HEK293 (cell line): ENCODE measurements around the gene OPHN1.

Source experiments
- CTCF ChIA-PET: fragments of 350-600 bp; formaldehyde crosslinking; extraction: SDS; loops from one replicate; lab custom pipeline; 2021; ENCODE audit warnings: antibody characterized with exemption; lab: Yijun Ruan, JAX
- POLR2A ChIA-PET: fragments of 300-600 bp; formaldehyde crosslinking; extraction: SDS; loops from one replicate; lab custom pipeline; 2020; ENCODE audit warnings: antibody characterized with exemption, inconsistent platforms; lab: Yijun Ruan, JAX
- H3K27ac ChIP-seq: fragments of 200-500 bp; sonication (Bioruptor generic); 2 replicates; pipeline ENCODE4 v1.5.1; 2014; ENCODE audit warnings: low read depth, low read length, control low read depth, inconsistent platforms; ENCODE audit errors: extremely low read depth
- H3K36me3 ChIP-seq, 2 experiments: fragments of 200-500 bp in 1 of 2; sonication (Bioruptor generic) in 1 of 2; 1 replicate in 1 of 2; 2 replicates in 1 of 2; pipeline ENCODE4 v1.5.1; 2014 to 2017; ENCODE audit warnings: inconsistent platforms in 2 of 2, low read length in 2 of 2; ENCODE audit not compliant: control insufficient read depth in 2 of 2, insufficient read depth in 1 of 2
- H3K4me1 ChIP-seq: fragments of 200-500 bp; sonication (Bioruptor generic); 2 replicates; pipeline ENCODE4 v1.5.1; 2014; ENCODE audit warnings: mild to moderate bottlenecking, low read length, inconsistent platforms; ENCODE audit not compliant: control insufficient read depth, insufficient read depth
- H3K4me3 ChIP-seq: 2 replicates; pipeline ENCODE4 v1.5.1; 2011; ENCODE audit warnings: low read depth, mild to moderate bottlenecking, control low read depth, low read length, moderate library complexity
- H3K9me3 ChIP-seq: fragments of 200-500 bp; sonication (Bioruptor generic); 2 replicates; pipeline ENCODE4 v1.5.1; 2014; ENCODE audit warnings: low read depth, low read length, inconsistent platforms; ENCODE audit not compliant: control insufficient read depth, insufficient read depth
- ATF2 ChIP-seq: fragments of 450-650 bp; formaldehyde crosslinking; IDR thresholded peaks from 2 replicates; pipeline ENCODE4 v1.5.1; 2016; ENCODE audit warnings: missing biosample characterization, missing genetic modification characterization, low read depth
- KLF1 ChIP-seq: fragments of 450-650 bp; formaldehyde crosslinking; IDR thresholded peaks from 2 replicates; pipeline ENCODE4 v1.5.1; 2016; ENCODE audit warnings: missing biosample characterization, missing genetic modification characterization
- PRDM2 ChIP-seq: fragments of 450-650 bp; formaldehyde crosslinking; IDR thresholded peaks from 2 replicates; pipeline ENCODE4 v1.5.1; 2016; ENCODE audit warnings: missing biosample characterization, missing genetic modification characterization, borderline replicate concordance
- YY2 ChIP-seq: fragments of 450-650 bp; formaldehyde crosslinking; IDR thresholded peaks from 2 replicates; pipeline ENCODE4 v1.5.1; 2016; ENCODE audit warnings: missing biosample characterization, missing genetic modification characterization
- ZNF174 ChIP-seq: fragments of 450-650 bp; formaldehyde crosslinking; IDR thresholded peaks from 2 replicates; pipeline ENCODE4 v1.5.0; 2017; ENCODE audit warnings: missing biosample characterization, mild to moderate bottlenecking, missing genetic modification characterization
- ZNF18 ChIP-seq: fragments of 450-650 bp; formaldehyde crosslinking; IDR thresholded peaks from 2 replicates; pipeline ENCODE4 v1.5.1; 2016; ENCODE audit warnings: missing biosample characterization, missing genetic modification characterization
- ZNF19 ChIP-seq: fragments of 450-650 bp; formaldehyde crosslinking; IDR thresholded peaks from 2 replicates; pipeline ENCODE4; 2016; ENCODE audit warnings: missing biosample characterization, missing genetic modification characterization, low read depth
- ZNF423 ChIP-seq: fragments of 450-650 bp; formaldehyde crosslinking; IDR thresholded peaks from 2 replicates; pipeline ENCODE4 v1.5.1; 2016; ENCODE audit warnings: missing biosample characterization, missing genetic modification characterization
- ZNF529 ChIP-seq: fragments of 450-650 bp; formaldehyde crosslinking; IDR thresholded peaks from 2 replicates; pipeline ENCODE4 v1.5.1; 2017; ENCODE audit warnings: missing genetic modification characterization, missing biosample characterization; ENCODE audit not compliant: insufficient replicate concordance
- ZNF548 ChIP-seq: fragments of 450-650 bp; formaldehyde crosslinking; IDR thresholded peaks from 2 replicates; pipeline ENCODE4 v1.5.1; 2016; ENCODE audit warnings: missing biosample characterization, missing genetic modification characterization
- ZNF654 ChIP-seq: fragments of 450-650 bp; formaldehyde crosslinking; IDR thresholded peaks from 2 replicates; pipeline ENCODE4 v1.5.1; 2016; ENCODE audit warnings: low read depth, missing biosample characterization, missing genetic modification characterization
- ZNF677 ChIP-seq: fragments of 450-650 bp; IDR thresholded peaks from 2 replicates; pipeline ENCODE4 v1.5.0; 2018; ENCODE audit warnings: missing biosample characterization, mild to moderate bottlenecking, missing genetic modification characterization, moderate library complexity
- ZNF776 ChIP-seq: fragments of 450-650 bp; formaldehyde crosslinking; IDR thresholded peaks from 2 replicates; pipeline ENCODE4 v1.5.0; 2017; ENCODE audit warnings: missing biosample characterization, missing genetic modification characterization, borderline replicate concordance
- TF ChIP-seq, protein P1 (sequence below): IDR thresholded peaks from 2 replicates; pipeline ENCODE4 v1.6.1; 2011; ENCODE audit warnings: mild to moderate bottlenecking, low read depth, low read length, borderline replicate concordance
- TF ChIP-seq, protein P2 (sequence below): fragments of 450-650 bp; formaldehyde crosslinking; IDR thresholded peaks from 2 replicates; pipeline ENCODE4 v1.5.1; 2016; ENCODE audit warnings: missing biosample characterization, missing genetic modification characterization
- TF ChIP-seq, protein P3 (sequence below): fragments of 450-650 bp; formaldehyde crosslinking; IDR thresholded peaks from 2 replicates; pipeline ENCODE4 v1.5.1; 2016; ENCODE audit warnings: missing biosample characterization, missing genetic modification characterization
- TF ChIP-seq, protein P4 (sequence below): fragments of 450-650 bp; formaldehyde crosslinking; IDR thresholded peaks from 2 replicates; pipeline ENCODE4 v1.5.1; 2017; ENCODE audit warnings: missing biosample characterization, missing genetic modification characterization

The OPHN1 gene

GRCh38 chrX:68252664-68253063, 180.6 kb downstream of the OPHN1 start:
- POLR2A ChIA-PET: no interaction called here
- CTCF ChIA-PET: interaction anchor here (0.6 to 1.0 kb wide), 3 partner anchors 15 to 238 kb away, joined by 3 to 5 read pairs (median 5); no protein-coding TSS in a partner anchor

DNA sequence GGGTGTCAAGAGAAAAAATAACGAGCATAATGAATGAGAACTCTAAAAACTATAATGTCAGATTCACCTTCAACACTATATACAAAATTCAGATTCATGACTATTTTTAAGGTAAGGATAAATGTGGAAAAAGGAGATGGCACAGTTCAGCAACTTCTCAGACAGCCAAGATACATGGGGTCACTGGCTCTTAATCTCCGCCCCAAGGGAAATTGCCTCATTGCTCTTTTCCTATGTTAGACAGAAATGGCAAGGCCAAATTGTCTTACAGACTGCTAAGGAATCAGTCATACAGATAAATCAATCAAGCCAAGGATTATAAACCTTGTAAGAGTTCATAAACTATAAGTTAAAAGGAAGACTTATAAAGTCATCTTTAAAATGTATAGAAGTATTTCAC, 183.4 kb downstream of the OPHN1 start:
- POLR2A ChIA-PET: no interaction called here
- Histone ChIP-seq H3K27ac (no peak overlapping the region), H3K4me1 (no peaks in the 10 kb centered on the region), H3K9me3 (no peaks in the 10 kb centered on the region), H3K4me3 (no peak overlapping the region), H3K36me3 (no peaks in the 10 kb centered on the region)
- CTCF ChIA-PET: interaction anchor here (0.9 kb wide), 1 partner anchor 12 kb away, joined by 8 read pairs; no protein-coding TSS in a partner anchor
- no peak for TF ChIP-seq PRDM2 (tag by site-specific recombination)
- TF ChIP-seq, protein P1, sequence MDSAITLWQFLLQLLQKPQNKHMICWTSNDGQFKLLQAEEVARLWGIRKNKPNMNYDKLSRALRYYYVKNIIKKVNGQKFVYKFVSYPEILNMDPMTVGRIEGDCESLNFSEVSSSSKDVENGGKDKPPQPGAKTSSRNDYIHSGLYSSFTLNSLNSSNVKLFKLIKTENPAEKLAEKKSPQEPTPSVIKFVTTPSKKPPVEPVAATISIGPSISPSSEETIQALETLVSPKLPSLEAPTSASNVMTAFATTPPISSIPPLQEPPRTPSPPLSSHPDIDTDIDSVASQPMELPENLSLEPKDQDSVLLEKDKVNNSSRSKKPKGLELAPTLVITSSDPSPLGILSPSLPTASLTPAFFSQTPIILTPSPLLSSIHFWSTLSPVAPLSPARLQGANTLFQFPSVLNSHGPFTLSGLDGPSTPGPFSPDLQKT: no peak

More at GRCh38 chrX:68252664-68253063, 180.6 kb downstream of the OPHN1 start:
- Histone ChIP-seq H3K27ac (no peak overlapping the region), H3K4me1 (no peaks in the 10 kb centered on the region), H3K36me3 (no peaks in the 10 kb centered on the region), H3K4me3 (no peak overlapping the region), H3K9me3 (no peaks in the 10 kb centered on the region)
- TF ChIP-seq YY2 (no peak), ZNF529 (tag by site-specific recombination) (no peak), ZNF776 (tag by site-specific recombination) (no peak), ZNF19 (tag by site-specific recombination) (no peak), ZNF548 (no peak), ZNF677 (tag by site-specific recombination) (no peak), ZNF18 (no peak), ZNF654 (tag by site-specific recombination) (no peak), KLF1 (tag by site-specific recombination) (no peak), ZNF174 (no peak), ZNF423 (tag by site-specific recombination) (no peak), ATF2 (tag by site-specific recombination) (no peak)
- TF ChIP-seq, protein P2, sequence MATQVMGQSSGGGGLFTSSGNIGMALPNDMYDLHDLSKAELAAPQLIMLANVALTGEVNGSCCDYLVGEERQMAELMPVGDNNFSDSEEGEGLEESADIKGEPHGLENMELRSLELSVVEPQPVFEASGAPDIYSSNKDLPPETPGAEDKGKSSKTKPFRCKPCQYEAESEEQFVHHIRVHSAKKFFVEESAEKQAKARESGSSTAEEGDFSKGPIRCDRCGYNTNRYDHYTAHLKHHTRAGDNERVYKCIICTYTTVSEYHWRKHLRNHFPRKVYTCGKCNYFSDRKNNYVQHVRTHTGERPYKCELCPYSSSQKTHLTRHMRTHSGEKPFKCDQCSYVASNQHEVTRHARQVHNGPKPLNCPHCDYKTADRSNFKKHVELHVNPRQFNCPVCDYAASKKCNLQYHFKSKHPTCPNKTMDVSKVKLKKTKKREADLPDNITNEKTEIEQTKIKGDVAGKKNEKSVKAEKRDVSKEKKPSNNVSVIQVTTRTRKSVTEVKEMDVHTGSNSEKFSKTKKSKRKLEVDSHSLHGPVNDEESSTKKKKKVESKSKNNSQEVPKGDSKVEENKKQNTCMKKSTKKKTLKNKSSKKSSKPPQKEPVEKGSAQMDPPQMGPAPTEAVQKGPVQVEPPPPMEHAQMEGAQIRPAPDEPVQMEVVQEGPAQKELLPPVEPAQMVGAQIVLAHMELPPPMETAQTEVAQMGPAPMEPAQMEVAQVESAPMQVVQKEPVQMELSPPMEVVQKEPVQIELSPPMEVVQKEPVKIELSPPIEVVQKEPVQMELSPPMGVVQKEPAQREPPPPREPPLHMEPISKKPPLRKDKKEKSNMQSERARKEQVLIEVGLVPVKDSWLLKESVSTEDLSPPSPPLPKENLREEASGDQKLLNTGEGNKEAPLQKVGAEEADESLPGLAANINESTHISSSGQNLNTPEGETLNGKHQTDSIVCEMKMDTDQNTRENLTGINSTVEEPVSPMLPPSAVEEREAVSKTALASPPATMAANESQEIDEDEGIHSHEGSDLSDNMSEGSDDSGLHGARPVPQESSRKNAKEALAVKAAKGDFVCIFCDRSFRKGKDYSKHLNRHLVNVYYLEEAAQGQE (tag by site-specific recombination): no peak
- TF ChIP-seq, protein P3, sequence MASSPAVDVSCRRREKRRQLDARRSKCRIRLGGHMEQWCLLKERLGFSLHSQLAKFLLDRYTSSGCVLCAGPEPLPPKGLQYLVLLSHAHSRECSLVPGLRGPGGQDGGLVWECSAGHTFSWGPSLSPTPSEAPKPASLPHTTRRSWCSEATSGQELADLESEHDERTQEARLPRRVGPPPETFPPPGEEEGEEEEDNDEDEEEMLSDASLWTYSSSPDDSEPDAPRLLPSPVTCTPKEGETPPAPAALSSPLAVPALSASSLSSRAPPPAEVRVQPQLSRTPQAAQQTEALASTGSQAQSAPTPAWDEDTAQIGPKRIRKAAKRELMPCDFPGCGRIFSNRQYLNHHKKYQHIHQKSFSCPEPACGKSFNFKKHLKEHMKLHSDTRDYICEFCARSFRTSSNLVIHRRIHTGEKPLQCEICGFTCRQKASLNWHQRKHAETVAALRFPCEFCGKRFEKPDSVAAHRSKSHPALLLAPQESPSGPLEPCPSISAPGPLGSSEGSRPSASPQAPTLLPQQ (tag by site-specific recombination): no peak
- TF ChIP-seq, protein P4, sequence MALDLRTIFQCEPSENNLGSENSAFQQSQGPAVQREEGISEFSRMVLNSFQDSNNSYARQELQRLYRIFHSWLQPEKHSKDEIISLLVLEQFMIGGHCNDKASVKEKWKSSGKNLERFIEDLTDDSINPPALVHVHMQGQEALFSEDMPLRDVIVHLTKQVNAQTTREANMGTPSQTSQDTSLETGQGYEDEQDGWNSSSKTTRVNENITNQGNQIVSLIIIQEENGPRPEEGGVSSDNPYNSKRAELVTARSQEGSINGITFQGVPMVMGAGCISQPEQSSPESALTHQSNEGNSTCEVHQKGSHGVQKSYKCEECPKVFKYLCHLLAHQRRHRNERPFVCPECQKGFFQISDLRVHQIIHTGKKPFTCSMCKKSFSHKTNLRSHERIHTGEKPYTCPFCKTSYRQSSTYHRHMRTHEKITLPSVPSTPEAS (tag by site-specific recombination): no peak
